Measurements from ENCODE around the gene ACOT9.
"Not testable (repeated sequence)": the region's sequence is repeated elsewhere in the genome, so short reads cannot be mapped to it uniquely, and the experiment has no call there.

ACOT9 gene

DNA sequence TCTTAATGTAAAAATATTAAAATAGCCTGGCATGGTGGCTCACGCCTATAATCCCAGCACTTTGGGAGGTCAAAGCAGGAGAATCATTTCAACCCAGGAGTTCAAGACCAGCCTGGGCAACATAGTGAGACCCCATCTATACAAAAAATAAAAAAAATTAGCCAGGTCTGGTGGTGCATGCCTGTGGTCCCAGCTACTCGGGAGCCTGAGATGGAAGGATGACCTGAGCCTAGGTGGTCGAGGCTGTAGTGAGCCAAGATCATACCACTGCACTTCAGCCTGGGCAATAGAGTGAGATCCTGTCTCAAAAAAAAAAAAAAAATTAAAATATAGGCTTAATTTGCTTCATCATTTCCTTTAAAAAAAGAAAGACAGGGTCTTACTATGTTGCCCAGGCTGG is 66.6 kb downstream of the ACOT9 start:
- not testable (repeated sequence) for DNase-seq

- DNase-seq = no peak
These were observed 70.0 kb downstream of the ACOT9 start for GRCh38 chrX:23673108-23673507.

GRCh38 chrX:23670528-23670927 is 72.5 kb downstream of the ACOT9 start:
- DNase-seq = no peak

GRCh38 chrX:23668335-23668734 is 74.7 kb downstream of the ACOT9 start:
- no peak for DNase-seq

- peak; percentile 57 for DNase-seq
These were observed 75.6 kb downstream of the ACOT9 start, which contains the start of gene PRDX4 for GRCh38 chrX:23667239-23668177. Gene PRDX4, plus strand, starts transcription at chrX:23667493. Its CDS starts 78 bp downstream, at chrX:23667571.

- DNase-seq = no peak
These were observed 76.8 kb downstream of the ACOT9 start for GRCh38 chrX:23666282-23666681.

GRCh38 chrX:23664496-23664895 is 78.6 kb downstream of the ACOT9 start:
- no peak for DNase-seq

GRCh38 chrX:23662853-23663252 is 80.2 kb downstream of the ACOT9 start:
- no peak for DNase-seq

GRCh38 chrX:23662187-23662586 is 80.9 kb downstream of the ACOT9 start:
- no peak for DNase-seq

GRCh38 chrX:23661671-23662070 is 81.4 kb downstream of the ACOT9 start:
- no peak for DNase-seq

DNA sequence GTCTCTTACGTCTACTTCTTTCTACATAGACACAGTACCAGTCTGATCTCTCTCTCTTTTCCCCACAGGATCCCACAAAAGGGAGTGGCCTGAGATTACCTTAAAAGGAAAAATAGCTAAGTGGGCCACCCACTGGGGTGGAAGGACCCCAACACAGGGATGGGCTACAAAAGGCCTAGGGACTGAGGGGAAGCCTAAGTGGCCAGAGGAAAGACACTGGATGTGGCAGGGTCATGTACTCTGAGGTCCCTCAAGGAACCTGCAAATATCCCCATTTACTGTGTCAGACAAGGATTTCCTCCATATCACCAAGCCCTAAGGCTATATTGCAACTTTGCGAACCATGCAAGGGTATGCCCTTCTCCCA is 82.3 kb downstream of the ACOT9 start:
- no peak for DNase-seq

DNA sequence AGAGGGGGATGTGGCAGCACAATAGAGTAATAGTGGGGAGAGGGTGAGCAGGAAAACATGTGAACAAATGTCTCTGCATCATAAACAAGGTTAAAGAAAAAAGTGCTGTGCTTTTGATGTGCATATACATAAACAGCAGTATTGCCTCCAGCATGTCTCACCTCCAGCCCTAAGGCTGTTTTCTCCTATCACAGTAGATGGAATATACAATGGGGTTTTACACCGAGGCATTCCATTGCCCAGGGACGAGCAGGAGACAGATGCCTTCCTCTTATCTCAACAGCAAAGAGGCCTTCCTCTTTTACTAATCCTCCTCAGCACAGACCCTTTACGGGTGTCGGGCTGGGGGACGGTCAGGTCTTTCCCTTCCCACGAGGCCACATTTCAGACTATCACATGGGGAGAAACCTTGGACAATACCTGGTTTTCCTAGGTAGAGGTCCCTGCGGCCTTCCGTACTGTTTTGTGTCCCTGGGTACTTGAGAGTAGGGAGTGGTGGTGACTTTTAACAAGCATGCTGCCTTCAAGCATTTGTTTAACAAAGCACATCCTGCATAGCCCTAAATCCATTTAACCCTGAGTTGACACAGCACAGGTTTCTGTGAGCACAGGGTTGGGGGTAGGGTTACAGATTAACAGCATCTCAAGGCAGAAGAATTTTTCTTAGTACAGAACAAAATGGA is 82.9 kb downstream of the ACOT9 start:
- not testable (repeated sequence) for DNase-seq

GRCh38 chrX:23659339-23659738 is 83.7 kb downstream of the ACOT9 start:
- DNase-seq = no peak

DNA sequence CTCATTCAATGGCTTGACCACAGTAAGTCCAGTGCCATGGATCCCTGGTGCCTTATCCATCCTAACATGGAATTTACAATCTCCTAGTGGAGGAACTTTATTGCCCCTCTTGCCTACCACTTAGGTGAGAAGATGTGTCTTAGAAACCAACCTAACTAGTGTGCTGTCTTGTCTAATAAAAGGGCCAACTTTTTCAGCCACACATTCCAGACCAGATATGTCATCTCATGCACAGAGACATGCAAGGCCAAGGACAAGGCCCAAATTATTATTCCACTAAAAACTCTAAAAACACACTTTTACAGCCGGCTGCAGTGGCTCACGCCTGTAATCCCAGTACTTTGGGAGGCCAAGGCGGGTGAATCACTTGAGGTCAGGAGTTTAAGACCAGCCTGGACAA is 86.4 kb downstream of the ACOT9 start:
- no peak for DNase-seq

DNA sequence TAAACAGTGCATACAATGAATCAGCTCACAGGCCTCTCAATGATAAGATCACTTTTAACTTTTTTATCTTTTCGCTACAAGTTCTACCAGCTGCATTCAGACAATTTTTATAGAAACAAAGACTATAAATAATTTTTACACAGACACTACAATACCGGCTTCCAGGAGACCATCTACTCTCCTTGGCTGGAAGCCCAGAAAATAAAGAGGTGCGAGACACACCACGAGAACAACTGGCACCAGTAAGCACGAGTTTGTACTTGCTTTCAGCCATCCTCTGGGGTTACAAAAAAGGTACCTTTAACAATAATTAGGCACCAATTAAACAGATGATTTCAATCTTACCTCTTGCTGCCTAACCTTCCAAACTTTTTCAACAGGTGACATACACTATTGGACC is 87.0 kb downstream of the ACOT9 start:
- no peak for DNase-seq
